ENCODE results near the gene STUM.
"Not testable (repeated sequence)": the region's sequence is repeated elsewhere in the genome, so short reads cannot be mapped to it uniquely, and the experiment has no call there.

STUM gene

DNA sequence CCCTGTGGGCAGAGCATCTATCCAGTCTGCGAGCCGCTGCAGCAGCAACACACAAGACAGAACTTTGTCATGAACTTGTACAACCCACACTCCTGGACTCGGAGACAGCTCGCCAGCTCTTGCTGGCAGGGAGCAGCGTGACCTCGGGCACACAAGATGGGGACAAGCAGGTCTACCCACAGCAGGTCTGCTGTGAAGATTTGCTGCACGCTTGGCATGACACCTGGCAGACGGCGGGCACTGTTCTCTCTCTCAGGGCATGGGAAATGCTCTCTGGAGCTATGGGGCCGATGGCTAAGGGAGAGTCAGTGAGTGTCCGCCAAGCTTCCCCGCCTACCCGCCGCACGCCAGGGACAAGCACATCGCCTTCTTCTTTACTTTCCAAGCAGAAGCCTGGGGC lies 90.0 kb downstream of the STUM start:
- peak overlapping the region in 1 of 2 donors; percentile 47 for H3K27ac ChIP-seq
- no peak overlapping the region for H3K4me3 ChIP-seq
- TF ChIP-seq, protein P1, sequence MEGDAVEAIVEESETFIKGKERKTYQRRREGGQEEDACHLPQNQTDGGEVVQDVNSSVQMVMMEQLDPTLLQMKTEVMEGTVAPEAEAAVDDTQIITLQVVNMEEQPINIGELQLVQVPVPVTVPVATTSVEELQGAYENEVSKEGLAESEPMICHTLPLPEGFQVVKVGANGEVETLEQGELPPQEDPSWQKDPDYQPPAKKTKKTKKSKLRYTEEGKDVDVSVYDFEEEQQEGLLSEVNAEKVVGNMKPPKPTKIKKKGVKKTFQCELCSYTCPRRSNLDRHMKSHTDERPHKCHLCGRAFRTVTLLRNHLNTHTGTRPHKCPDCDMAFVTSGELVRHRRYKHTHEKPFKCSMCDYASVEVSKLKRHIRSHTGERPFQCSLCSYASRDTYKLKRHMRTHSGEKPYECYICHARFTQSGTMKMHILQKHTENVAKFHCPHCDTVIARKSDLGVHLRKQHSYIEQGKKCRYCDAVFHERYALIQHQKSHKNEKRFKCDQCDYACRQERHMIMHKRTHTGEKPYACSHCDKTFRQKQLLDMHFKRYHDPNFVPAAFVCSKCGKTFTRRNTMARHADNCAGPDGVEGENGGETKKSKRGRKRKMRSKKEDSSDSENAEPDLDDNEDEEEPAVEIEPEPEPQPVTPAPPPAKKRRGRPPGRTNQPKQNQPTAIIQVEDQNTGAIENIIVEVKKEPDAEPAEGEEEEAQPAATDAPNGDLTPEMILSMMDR (IDR thresholded peaks at IDR 0.05): no peak
- no peak for DNase-seq (ENCODE audit: low spot score)

DNA sequence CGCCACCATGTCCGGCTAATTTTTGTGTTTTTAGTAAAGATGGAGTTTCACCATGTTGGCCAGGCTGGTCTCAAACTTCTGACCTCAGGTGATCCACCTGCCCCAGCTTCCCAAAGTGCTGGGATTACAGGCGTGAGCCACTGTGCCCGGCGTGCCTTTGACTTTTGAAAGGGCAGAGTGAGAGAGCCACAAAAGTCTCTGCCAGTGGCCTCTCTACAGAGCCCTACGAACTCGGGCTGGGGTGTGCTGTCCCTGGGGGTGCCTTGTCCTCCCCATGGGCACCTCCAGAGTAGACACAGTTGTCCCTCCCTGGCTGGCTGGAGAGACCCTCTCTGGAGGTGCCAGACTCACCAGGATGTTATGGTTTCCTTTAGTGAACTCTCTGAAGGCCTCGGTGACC lies 90.6 kb downstream of the STUM start:
- DNase-seq (ENCODE audit: low spot score); H3K27ac ChIP-seq; H3K4me3 ChIP-seq: not testable (repeated sequence)

DNA sequence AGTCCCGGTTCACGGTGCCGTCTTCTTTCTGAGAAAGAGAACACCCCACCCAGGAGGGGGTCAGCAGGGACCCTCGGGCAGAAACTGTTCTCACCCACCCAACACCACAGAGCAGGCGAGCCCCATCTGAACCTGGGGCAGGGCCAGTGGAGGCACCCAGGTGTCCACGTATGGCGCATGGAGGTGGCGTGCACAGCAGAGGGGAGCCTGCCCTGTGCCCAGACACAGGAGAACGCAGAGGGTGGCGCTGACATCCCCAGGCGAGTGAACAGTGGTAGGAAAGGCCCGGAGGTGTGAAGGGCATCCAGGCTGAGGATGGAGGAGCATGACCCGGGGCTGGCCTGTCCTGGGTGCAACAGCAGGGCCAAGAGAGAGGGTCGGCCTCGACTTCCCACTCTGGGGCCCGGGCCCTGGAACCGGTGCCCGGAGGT lies 91.1 kb downstream of the STUM start:
- TF ChIP-seq, protein P1 (IDR thresholded peaks at IDR 0.05): no peak
- H3K27ac ChIP-seq: no peak overlapping the region
- no peak overlapping the region for H3K4me3 ChIP-seq
- no peak for DNase-seq (ENCODE audit: low spot score)

DNA sequence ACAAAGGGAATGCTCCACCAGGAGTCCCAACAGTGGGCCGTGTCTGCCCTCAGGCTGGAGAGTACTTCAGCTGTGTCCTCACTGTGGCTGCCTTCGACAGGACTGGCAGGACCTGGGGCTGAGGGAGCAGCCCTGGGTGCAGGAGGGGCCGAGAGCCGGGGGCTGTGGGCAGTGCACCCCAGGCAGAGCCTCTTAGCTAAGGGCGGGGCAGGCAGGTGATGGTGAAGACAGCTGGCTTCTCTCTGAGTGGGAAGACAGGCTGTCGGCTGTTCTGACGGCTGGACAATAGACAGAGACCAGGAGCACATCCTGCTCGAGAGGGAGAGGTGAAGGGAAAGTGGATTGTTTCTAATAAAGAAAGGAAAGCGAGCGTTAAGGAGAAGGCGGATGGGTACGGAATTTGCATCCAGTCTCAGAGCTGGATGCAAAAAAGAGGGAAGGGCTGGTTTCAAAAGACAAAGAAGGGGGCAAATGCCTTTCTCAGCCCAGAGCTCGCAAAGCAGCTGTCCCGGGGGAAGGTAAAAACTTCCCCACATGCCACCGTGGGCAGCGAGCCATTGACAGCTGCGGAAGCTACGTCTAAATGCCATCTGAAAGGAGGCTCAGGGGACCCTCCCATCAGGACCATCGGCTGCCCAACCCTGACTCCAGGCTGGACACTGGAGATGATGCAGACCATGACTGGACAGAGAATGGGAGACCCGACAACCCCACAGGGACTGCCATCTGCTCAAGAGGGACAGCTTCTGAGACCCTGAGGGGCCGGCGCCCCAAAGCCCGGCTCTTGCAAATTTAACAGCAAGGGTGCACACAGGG lies 92.0 kb downstream of the STUM start:
- TF ChIP-seq, protein P1 (IDR thresholded peaks at IDR 0.05): no peak
- Histone ChIP-seq H3K4me3 (no peak overlapping the region), H3K27ac (no peak overlapping the region)
- no peak for DNase-seq (ENCODE audit: low spot score)

DNA sequence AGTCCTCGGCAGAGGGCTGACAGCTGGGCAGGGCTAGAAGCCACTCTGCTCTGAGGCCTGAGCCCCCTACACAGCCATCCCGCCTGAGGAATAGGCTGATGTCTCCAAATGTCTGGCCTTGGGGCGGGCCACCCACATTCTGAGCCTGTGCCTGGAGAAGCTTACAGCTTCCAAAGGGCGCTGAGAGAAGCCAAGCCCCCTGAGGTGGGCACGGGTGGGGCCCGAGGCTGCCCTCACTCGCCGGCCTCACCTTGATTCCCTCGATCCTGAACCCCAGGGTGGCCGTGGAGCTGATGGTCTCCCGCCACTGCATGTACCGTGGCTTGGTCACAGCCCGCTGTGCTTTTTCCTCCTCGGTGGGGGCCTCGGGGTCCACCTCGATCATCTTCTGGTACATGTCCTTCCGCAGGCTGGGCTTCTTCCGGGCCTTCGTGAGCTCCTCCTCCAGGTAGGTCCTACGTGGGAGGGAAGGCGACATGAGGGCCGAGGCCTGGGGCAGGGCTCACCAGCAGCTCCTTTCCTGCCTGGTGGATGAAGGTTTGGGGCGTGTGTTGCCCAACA lies 93.2 kb downstream of the STUM start:
- TF ChIP-seq, protein P1 (IDR thresholded peaks at IDR 0.05): no peak
- Histone ChIP-seq H3K27ac (no peak overlapping the region), H3K4me3 (no peak overlapping the region)
- DNase-seq (ENCODE audit: low spot score): no peak

DNA sequence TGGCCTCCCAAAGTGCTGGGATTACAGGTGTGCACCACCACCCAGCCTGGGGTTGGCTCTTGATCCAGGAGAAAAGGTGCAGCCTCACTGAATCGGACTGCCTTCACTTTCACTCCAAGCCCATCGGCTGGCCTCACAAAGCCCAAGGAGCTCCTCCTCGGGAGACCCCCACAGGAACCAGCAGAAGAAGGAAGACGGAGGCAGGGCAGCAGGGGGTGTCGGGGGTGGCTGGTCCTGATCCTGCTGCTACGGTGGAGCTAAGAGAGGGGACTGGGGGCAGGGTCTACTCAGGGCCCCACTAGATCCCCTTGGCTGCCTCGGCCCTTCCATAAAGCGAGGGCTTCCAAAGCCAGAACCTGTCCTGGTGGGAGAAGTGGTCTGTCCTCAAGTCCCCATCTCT lies 93.9 kb downstream of the STUM start:
- TF ChIP-seq, protein P1 (IDR thresholded peaks at IDR 0.05): no peak
- no peak for DNase-seq (ENCODE audit: low spot score)
- Histone ChIP-seq H3K4me3 (no peak overlapping the region), H3K27ac (no peak overlapping the region)

DNA sequence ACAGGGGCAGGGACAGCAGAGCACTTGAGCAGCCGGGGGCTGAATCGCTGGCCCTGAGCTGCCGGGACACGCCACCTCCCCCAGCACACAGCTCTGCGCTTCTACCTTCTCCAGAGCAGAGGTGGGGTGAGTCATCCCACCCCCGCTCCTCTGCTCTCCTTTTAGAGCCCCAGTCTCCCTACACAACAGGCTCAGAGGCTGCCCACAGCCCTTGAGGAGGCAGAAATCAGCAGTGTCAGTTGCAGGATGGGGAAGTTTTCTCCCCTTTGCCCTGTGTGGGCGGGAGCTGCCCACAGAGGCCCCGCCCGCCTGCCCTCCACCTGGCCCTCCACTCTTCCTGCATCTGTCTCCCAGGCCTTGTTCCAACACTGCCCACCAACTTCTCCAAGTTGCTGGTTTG lies 94.6 kb downstream of the STUM start:
- TF ChIP-seq, protein P1 (IDR thresholded peaks at IDR 0.05): no peak
- Histone ChIP-seq H3K4me3 (no peak overlapping the region), H3K27ac (peak overlapping the region in 1 of 2 donors; percentile 0)
- DNase-seq (ENCODE audit: low spot score): no peak

All from coronary artery (tissue), 2 donors.